ENCODE results near the gene CELSR1.

The CELSR1 gene

DNA sequence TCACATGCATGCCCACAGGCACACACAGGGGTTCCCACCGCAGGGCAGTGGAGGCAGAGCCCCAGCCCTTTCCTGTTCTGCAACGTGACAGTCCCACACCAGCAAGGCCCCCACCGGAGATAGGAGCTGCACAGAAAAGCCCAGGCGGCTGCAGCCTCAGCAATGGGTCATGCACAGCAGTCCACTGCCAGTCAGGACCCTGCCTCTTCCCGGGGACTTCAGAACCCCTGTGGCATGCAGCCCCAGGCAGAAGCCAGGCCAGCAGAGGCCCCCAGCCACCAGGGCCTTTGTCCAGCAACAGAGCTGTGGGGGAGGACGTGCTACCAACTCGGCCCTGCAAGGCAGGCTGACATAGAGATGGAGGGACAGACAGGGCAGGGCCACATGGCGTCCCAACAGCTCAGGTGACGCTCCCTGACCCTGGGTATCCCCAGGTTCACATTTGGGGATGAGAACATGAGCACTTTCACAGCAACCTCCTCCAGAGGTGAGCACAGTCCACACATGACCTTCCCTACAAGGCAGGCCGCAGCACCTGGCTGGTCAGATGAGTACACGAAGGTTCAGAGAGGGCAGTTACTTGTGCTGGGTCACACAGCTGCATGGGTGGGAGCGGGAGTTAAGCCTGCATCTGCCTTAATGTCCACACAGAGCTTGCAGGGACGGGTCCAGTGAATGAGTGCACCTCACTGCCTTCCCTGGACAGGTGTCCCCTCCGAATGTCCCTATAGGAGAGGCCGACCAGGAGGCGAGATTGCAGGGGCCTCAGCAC is 87.3 kb downstream of the CELSR1 start:
- Histone ChIP-seq H2AFZ (ENCODE audit: low read length) (no peak overlapping the region), H3K27ac (ENCODE audit: low read length) (no peak overlapping the region), H3K79me2 (ENCODE audit: low read length) (no peaks in the 10 kb centered on the region), H4K20me1 (ENCODE audit: insufficient read depth, low read length) (no peaks in the 10 kb centered on the region), H3K4me2 (ENCODE audit: low read depth, low read length) (no peak overlapping the region), H3K4me3 (ENCODE audit: low read length) (no peak overlapping the region), H3K27me3 (replicated peaks; ENCODE audit: insufficient read depth, low read length) (peaks cover 61% of the 10 kb centered on the region), H3F3A (ENCODE audit: insufficient read depth, low read length) (no peaks in the 10 kb centered on the region), H3K9ac (ENCODE audit: low read length) (no peak overlapping the region), H3K9me2 (replicated peaks; ENCODE audit: insufficient read depth, low read length) (no peaks in the 10 kb centered on the region), H3K9me3 (replicated peaks; ENCODE audit: insufficient read depth, low read length) (no peaks in the 10 kb centered on the region), H3K36me3 (replicated peaks; ENCODE audit: insufficient read depth, low read length) (no peaks in the 10 kb centered on the region), H3K4me1 (ENCODE audit: low read length) (no peaks in the 10 kb centered on the region)
- DNase-seq = no peak
- TF ChIP-seq EZH2phosphoT487 (IDR thresholded peaks at IDR 0.05; ENCODE audit: low read length) (no peak), EZH2 (optimal IDR thresholded peaks at IDR 0.05; ENCODE audit: low read depth, low read length) (no peak)
- TF ChIP-seq, protein P1, sequence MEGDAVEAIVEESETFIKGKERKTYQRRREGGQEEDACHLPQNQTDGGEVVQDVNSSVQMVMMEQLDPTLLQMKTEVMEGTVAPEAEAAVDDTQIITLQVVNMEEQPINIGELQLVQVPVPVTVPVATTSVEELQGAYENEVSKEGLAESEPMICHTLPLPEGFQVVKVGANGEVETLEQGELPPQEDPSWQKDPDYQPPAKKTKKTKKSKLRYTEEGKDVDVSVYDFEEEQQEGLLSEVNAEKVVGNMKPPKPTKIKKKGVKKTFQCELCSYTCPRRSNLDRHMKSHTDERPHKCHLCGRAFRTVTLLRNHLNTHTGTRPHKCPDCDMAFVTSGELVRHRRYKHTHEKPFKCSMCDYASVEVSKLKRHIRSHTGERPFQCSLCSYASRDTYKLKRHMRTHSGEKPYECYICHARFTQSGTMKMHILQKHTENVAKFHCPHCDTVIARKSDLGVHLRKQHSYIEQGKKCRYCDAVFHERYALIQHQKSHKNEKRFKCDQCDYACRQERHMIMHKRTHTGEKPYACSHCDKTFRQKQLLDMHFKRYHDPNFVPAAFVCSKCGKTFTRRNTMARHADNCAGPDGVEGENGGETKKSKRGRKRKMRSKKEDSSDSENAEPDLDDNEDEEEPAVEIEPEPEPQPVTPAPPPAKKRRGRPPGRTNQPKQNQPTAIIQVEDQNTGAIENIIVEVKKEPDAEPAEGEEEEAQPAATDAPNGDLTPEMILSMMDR (IDR thresholded peaks at IDR 0.05; ENCODE audit: low read length) = no peak

DNA sequence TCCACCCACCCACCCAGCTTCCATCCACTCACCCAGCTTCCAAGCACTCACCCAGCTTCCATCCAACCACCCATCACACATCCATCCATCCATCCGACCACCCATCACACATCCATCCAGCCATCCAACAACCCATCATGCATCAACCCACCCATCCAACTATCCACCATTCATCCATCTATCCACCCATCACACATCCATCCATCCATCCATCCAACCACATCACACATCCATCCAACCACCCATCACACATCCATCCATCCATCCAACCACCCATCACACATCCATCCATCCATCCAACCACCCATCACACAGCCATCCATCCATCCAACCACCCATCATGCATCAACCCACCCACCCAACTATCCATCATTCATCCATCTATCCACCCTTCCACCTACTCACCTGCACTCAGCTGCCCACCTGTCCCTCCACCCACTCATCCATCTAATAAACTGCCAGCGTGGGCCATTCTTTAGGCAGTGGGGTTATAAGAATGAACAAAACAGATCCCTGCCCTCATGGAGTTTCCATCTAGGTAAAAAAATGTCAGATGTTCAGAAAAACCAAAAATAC is 88.2 kb downstream of the CELSR1 start:
- Histone ChIP-seq H2AFZ (ENCODE audit: low read length) (no peak overlapping the region), H3K9ac (ENCODE audit: low read length) (no peak overlapping the region), H3K27me3 (replicated peaks; ENCODE audit: insufficient read depth, low read length) (peaks cover 54% of the 10 kb centered on the region), H3K4me3 (ENCODE audit: low read length) (no peak overlapping the region), H3K9me3 (replicated peaks; ENCODE audit: insufficient read depth, low read length) (no peaks in the 10 kb centered on the region), H3K79me2 (ENCODE audit: low read length) (no peaks in the 10 kb centered on the region), H3F3A (ENCODE audit: insufficient read depth, low read length) (no peaks in the 10 kb centered on the region), H3K36me3 (replicated peaks; ENCODE audit: insufficient read depth, low read length) (no peaks in the 10 kb centered on the region), H3K9me2 (replicated peaks; ENCODE audit: insufficient read depth, low read length) (no peaks in the 10 kb centered on the region), H3K4me2 (ENCODE audit: low read depth, low read length) (no peak overlapping the region), H3K27ac (ENCODE audit: low read length) (no peak overlapping the region), H3K4me1 (ENCODE audit: low read length) (no peaks in the 10 kb centered on the region), H4K20me1 (ENCODE audit: insufficient read depth, low read length) (no peaks in the 10 kb centered on the region)
- no peak for DNase-seq
- TF ChIP-seq, protein P1 (IDR thresholded peaks at IDR 0.05; ENCODE audit: low read length) = no peak
- no peak for TF ChIP-seq EZH2 (optimal IDR thresholded peaks at IDR 0.05; ENCODE audit: low read depth, low read length)

GRCh38 chr22:46448333-46448732 is 89.1 kb downstream of the CELSR1 start:
- DNase-seq = no peak
- Histone ChIP-seq H3K4me1 (ENCODE audit: low read length) (no peaks in the 10 kb centered on the region), H3K9ac (ENCODE audit: low read length) (no peak overlapping the region), H3K27me3 (replicated peaks; ENCODE audit: insufficient read depth, low read length) (peaks cover 49% of the 10 kb centered on the region), H4K20me1 (ENCODE audit: insufficient read depth, low read length) (no peaks in the 10 kb centered on the region), H3K27ac (ENCODE audit: low read length) (no peak overlapping the region), H3K79me2 (ENCODE audit: low read length) (no peaks in the 10 kb centered on the region), H3K36me3 (replicated peaks; ENCODE audit: insufficient read depth, low read length) (no peaks in the 10 kb centered on the region), H3K9me2 (replicated peaks; ENCODE audit: insufficient read depth, low read length) (no peaks in the 10 kb centered on the region), H3K4me2 (ENCODE audit: low read depth, low read length) (no peak overlapping the region), H3F3A (ENCODE audit: insufficient read depth, low read length) (no peaks in the 10 kb centered on the region), H3K4me3 (ENCODE audit: low read length) (no peak overlapping the region), H3K9me3 (replicated peaks; ENCODE audit: insufficient read depth, low read length) (no peaks in the 10 kb centered on the region), H2AFZ (ENCODE audit: low read length) (no peak overlapping the region)
- TF ChIP-seq EZH2 (optimal IDR thresholded peaks at IDR 0.05; ENCODE audit: low read depth, low read length) (no peak), EZH2phosphoT487 (IDR thresholded peaks at IDR 0.05; ENCODE audit: low read length) (no peak)
- TF ChIP-seq, protein P1 (IDR thresholded peaks at IDR 0.05; ENCODE audit: low read length) = no peak
